SU-DHL-6 (cell line): ENCODE data around the gene ADD1.

ENCODE experiments used
- CTCF ChIP-seq: fragments of 200-600 bp; sonication (generic); IDR thresholded peaks from one replicate; pipeline ENCODE4 v1.5.1; 2017; ENCODE audit warnings: antibody characterized with exemption, mild to moderate bottlenecking, low read length, moderate library complexity; ENCODE audit not compliant: insufficient read depth, poor library complexity, severe bottlenecking
- EZH2phosphoT487 ChIP-seq: fragments of 200-600 bp; sonication (generic), shearing (Covaris generic); conservative IDR thresholded peaks from 2 replicates; pipeline ENCODE4 v1.6.1; 2018; ENCODE audit warnings: mild to moderate bottlenecking, antibody characterized with exemption, low read length, moderate library complexity, mixed read lengths

GRCh38 chr4:2930135-2930757 is 86.6 kb downstream of the ADD1 start:
- no peak for TF ChIP-seq CTCF
- TF ChIP-seq EZH2phosphoT487 = no peak
